EH (cell line): ENCODE data around the gene RNF32.
A peak's percentile ranks its signal among the peaks of the same experiment; 100 is the strongest.
"Not testable (repeated sequence)": the region's sequence is repeated elsewhere in the genome, so short reads cannot be mapped to it uniquely, and the experiment has no call there.

Experiments used
- DNase-seq: peaks from one replicate; pipeline ENCODE4 v3.0.0-alpha.2; 2015; ENCODE audit warnings: low read depth

Gene RNF32

GRCh38 chr7:156614434-156615264 lies 25.9 kb upstream of the RNF32 start:
- peak; percentile 2 for DNase-seq

- DNase-seq: no peak
Observed at GRCh38 chr7:156616269-156617202, 24.0 kb upstream of the RNF32 start.

GRCh38 chr7:156617215-156617614 lies 23.4 kb upstream of the RNF32 start:
- DNase-seq: no peak

GRCh38 chr7:156618078-156618779 lies 22.3 kb upstream of the RNF32 start:
- DNase-seq: no peak

GRCh38 chr7:156618780-156619367 lies 21.7 kb upstream of the RNF32 start:
- no peak for DNase-seq

GRCh38 chr7:156619488-156620290 lies 20.9 kb upstream of the RNF32 start:
- not testable (repeated sequence) for DNase-seq

- no peak for DNase-seq
Observed at GRCh38 chr7:156620291-156620675, 20.3 kb upstream of the RNF32 start.

GRCh38 chr7:156621652-156622051 lies 18.9 kb upstream of the RNF32 start:
- no peak for DNase-seq

GRCh38 chr7:156625580-156625979 lies 15.0 kb upstream of the RNF32 start:
- DNase-seq: no peak

GRCh38 chr7:156626220-156626895 lies 14.2 kb upstream of the RNF32 start:
- DNase-seq: no peak

- DNase-seq: no peak
Observed at GRCh38 chr7:156628562-156628961, 12.0 kb upstream of the RNF32 start.

- no peak for DNase-seq
Observed at GRCh38 chr7:156629873-156630272, 10.7 kb upstream of the RNF32 start.

- DNase-seq: no peak
Observed at GRCh38 chr7:156634117-156634516, 6.5 kb upstream of the RNF32 start.

- DNase-seq: no peak
Observed at GRCh38 chr7:156635529-156636385, 4.8 kb upstream of the RNF32 start.

GRCh38 chr7:156637093-156637492 lies 3.5 kb upstream of the RNF32 start:
- DNase-seq: not testable (repeated sequence)

GRCh38 chr7:156638443-156639077 lies 2.0 kb upstream of the RNF32 start:
- DNase-seq: no peak

GRCh38 chr7:156639426-156640256 lies 933 bp upstream of the RNF32 start:
- peak; percentile 19 for DNase-seq

GRCh38 chr7:156640949-156641485 lies 443 bp downstream of the RNF32 start:
- peak; percentile 43 for DNase-seq
